ENCODE results near the gene KLF15.

- TF ChIP-seq, protein P1, sequence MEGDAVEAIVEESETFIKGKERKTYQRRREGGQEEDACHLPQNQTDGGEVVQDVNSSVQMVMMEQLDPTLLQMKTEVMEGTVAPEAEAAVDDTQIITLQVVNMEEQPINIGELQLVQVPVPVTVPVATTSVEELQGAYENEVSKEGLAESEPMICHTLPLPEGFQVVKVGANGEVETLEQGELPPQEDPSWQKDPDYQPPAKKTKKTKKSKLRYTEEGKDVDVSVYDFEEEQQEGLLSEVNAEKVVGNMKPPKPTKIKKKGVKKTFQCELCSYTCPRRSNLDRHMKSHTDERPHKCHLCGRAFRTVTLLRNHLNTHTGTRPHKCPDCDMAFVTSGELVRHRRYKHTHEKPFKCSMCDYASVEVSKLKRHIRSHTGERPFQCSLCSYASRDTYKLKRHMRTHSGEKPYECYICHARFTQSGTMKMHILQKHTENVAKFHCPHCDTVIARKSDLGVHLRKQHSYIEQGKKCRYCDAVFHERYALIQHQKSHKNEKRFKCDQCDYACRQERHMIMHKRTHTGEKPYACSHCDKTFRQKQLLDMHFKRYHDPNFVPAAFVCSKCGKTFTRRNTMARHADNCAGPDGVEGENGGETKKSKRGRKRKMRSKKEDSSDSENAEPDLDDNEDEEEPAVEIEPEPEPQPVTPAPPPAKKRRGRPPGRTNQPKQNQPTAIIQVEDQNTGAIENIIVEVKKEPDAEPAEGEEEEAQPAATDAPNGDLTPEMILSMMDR (IDR thresholded peaks at IDR 0.05) = no peak
- TF ChIP-seq ZC3H11A (IDR thresholded peaks at IDR 0.05) = no peak
- TF ChIP-seq, protein P2, sequence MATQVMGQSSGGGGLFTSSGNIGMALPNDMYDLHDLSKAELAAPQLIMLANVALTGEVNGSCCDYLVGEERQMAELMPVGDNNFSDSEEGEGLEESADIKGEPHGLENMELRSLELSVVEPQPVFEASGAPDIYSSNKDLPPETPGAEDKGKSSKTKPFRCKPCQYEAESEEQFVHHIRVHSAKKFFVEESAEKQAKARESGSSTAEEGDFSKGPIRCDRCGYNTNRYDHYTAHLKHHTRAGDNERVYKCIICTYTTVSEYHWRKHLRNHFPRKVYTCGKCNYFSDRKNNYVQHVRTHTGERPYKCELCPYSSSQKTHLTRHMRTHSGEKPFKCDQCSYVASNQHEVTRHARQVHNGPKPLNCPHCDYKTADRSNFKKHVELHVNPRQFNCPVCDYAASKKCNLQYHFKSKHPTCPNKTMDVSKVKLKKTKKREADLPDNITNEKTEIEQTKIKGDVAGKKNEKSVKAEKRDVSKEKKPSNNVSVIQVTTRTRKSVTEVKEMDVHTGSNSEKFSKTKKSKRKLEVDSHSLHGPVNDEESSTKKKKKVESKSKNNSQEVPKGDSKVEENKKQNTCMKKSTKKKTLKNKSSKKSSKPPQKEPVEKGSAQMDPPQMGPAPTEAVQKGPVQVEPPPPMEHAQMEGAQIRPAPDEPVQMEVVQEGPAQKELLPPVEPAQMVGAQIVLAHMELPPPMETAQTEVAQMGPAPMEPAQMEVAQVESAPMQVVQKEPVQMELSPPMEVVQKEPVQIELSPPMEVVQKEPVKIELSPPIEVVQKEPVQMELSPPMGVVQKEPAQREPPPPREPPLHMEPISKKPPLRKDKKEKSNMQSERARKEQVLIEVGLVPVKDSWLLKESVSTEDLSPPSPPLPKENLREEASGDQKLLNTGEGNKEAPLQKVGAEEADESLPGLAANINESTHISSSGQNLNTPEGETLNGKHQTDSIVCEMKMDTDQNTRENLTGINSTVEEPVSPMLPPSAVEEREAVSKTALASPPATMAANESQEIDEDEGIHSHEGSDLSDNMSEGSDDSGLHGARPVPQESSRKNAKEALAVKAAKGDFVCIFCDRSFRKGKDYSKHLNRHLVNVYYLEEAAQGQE (IDR thresholded peaks at IDR 0.05) = no peak
- no peak for TF ChIP-seq EHMT2 (IDR thresholded peaks at IDR 0.05; ENCODE audit: low read depth)
- TF ChIP-seq POLR2A (IDR thresholded peaks at IDR 0.05; ENCODE audit: low read length) = no peak
Observed at GRCh38 chr3:126394179-126394976, 37.2 kb upstream of the KLF15 start, which contains the start of gene CFAP100.
